ENCODE data around the gene OTP. TPM values are rescaled to one million over a fixed set of nuclear protein-coding genes. Genes with fewer than 3 reads are reported as not detected.
"Not testable (repeated sequence)": the region's sequence is repeated elsewhere in the genome, so short reads cannot be mapped to it uniquely, and the experiment has no call there.

Gene OTP
- total RNA-seq, 1 experiment from 2014 or later: not detected

DNA sequence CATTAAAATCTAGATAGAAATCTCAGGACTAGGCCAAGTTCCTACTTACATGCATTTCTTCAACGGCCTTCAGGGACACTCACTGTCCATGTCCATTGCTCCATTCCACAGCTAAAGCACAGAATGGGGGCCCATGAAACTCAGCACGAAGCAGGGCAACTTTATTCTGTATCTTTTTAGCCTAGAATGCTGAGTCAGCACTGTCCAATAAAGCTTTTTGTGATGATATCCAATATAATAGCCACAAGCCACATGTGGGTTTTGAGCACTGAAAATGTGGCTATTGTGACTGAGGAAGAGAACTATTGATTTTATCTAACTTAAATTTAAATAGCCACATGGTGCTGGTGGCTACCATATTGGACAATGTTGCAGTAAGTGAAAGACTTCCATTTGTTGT lies 21.6 kb downstream of the OTP start:
- H3K9me3 ChIP-seq (ENCODE audit: low read depth, low read length, poor library complexity, severe bottlenecking): no peaks in the 10 kb centered on the region
- peaks cover 42% of the 10 kb centered on the region for H3K27me3 ChIP-seq (replicated peaks; ENCODE audit: insufficient read depth, low read depth, low read length, poor library complexity)
- intact Hi-C loops (cut with micrococcal nuclease; ENCODE audit: unreplicated experiment): no loop called here
- DNase-seq (ENCODE audit: low spot score): no peak
- no peaks in the 10 kb centered on the region for H3K36me3 ChIP-seq (ENCODE audit: insufficient read depth, low read length, poor library complexity, severe bottlenecking)
- no TSS peak for BruUV-seq (replicated peaks)
- ChIA-PET POLR2A (ENCODE audit: low non-redundant PET) (no interaction called here), CTCF (no interaction called here)
- no peaks in the 10 kb centered on the region for H3K4me1 ChIP-seq (ENCODE audit: insufficient read depth, low read length, poor library complexity, severe bottlenecking)
- H3K4me3 ChIP-seq (ENCODE audit: low read depth, low read length, poor library complexity, severe bottlenecking): no peak overlapping the region
- H3K27ac ChIP-seq (ENCODE audit: low read depth, low read length, poor library complexity, severe bottlenecking): no peak overlapping the region
- TF ChIP-seq, protein P1, sequence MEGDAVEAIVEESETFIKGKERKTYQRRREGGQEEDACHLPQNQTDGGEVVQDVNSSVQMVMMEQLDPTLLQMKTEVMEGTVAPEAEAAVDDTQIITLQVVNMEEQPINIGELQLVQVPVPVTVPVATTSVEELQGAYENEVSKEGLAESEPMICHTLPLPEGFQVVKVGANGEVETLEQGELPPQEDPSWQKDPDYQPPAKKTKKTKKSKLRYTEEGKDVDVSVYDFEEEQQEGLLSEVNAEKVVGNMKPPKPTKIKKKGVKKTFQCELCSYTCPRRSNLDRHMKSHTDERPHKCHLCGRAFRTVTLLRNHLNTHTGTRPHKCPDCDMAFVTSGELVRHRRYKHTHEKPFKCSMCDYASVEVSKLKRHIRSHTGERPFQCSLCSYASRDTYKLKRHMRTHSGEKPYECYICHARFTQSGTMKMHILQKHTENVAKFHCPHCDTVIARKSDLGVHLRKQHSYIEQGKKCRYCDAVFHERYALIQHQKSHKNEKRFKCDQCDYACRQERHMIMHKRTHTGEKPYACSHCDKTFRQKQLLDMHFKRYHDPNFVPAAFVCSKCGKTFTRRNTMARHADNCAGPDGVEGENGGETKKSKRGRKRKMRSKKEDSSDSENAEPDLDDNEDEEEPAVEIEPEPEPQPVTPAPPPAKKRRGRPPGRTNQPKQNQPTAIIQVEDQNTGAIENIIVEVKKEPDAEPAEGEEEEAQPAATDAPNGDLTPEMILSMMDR (conservative IDR thresholded peaks at IDR 0.05; ENCODE audit: low read depth, low read length): no peak
- no peak for TF ChIP-seq EZH2 (IDR thresholded peaks at IDR 0.05; ENCODE audit: borderline replicate concordance, low read depth, low read length, poor library complexity, severe bottlenecking)

DNA sequence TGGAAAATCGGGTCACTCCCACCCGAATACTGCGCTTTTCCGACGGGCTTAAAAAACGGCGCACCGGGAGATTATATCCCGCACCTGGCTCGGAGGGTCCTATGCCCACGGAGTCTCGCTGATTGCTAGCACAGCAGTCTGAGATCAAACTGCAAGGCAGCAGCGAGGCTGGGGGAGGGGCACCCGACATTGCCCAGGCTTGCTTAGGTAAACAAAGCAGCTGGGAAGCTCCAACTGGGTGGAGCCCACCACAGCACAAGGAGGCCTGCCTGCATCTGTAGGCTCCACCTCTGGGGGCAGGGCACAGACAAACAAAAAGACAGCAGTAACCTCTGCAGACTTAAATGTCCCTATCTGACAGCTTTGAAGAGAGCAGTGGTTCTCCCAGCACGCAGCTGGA lies 29.6 kb downstream of the OTP start:
- H3K27me3 ChIP-seq (replicated peaks; ENCODE audit: insufficient read depth, low read depth, low read length, poor library complexity): peaks cover 26% of the 10 kb centered on the region
- H3K4me3 ChIP-seq (ENCODE audit: low read depth, low read length, poor library complexity, severe bottlenecking); H3K27ac ChIP-seq (ENCODE audit: low read depth, low read length, poor library complexity, severe bottlenecking); H3K4me1 ChIP-seq (ENCODE audit: insufficient read depth, low read length, poor library complexity, severe bottlenecking); BruUV-seq (replicated peaks); H3K36me3 ChIP-seq (ENCODE audit: insufficient read depth, low read length, poor library complexity, severe bottlenecking); DNase-seq (ENCODE audit: low spot score); intact Hi-C loops (cut with micrococcal nuclease; ENCODE audit: unreplicated experiment); CTCF ChIA-PET; H3K9me3 ChIP-seq (ENCODE audit: low read depth, low read length, poor library complexity, severe bottlenecking); POLR2A ChIA-PET (ENCODE audit: low non-redundant PET): not testable (repeated sequence)

DNA sequence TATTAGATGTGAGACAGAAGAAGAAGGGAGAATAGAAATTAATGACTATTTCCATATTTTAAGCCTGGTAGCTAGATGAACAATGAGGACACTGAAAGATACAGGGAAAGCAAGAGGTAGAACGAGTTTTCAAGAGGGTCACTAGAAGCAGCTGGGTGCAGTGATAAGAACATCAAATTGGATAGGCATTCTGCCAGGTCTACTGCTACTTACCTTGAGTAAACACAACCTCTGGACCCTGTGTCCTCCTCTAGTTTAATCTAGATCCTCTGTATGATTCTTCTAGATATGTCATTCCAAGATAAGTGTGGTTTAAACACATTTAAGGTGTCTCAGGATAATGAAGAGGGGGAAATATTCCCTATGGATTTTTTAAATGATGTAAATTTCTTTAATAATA lies 31.2 kb downstream of the OTP start:
- ChIA-PET POLR2A (ENCODE audit: low non-redundant PET) (no interaction called here), CTCF (no interaction called here)
- BruUV-seq (replicated peaks): no TSS peak
- Histone ChIP-seq H3K4me1 (ENCODE audit: insufficient read depth, low read length, poor library complexity, severe bottlenecking) (no peaks in the 10 kb centered on the region), H3K36me3 (ENCODE audit: insufficient read depth, low read length, poor library complexity, severe bottlenecking) (no peaks in the 10 kb centered on the region), H3K9me3 (ENCODE audit: low read depth, low read length, poor library complexity, severe bottlenecking) (no peaks in the 10 kb centered on the region), H3K27ac (ENCODE audit: low read depth, low read length, poor library complexity, severe bottlenecking) (no peak overlapping the region), H3K27me3 (replicated peaks; ENCODE audit: insufficient read depth, low read depth, low read length, poor library complexity) (peaks cover 35% of the 10 kb centered on the region), H3K4me3 (ENCODE audit: low read depth, low read length, poor library complexity, severe bottlenecking) (no peak overlapping the region)
- no peak for DNase-seq (ENCODE audit: low spot score)
- intact Hi-C loops (cut with micrococcal nuclease; ENCODE audit: unreplicated experiment): no loop called here
- TF ChIP-seq, protein P1 (conservative IDR thresholded peaks at IDR 0.05; ENCODE audit: low read depth, low read length): no peak
- TF ChIP-seq EZH2 (IDR thresholded peaks at IDR 0.05; ENCODE audit: borderline replicate concordance, low read depth, low read length, poor library complexity, severe bottlenecking): no peak

DNA sequence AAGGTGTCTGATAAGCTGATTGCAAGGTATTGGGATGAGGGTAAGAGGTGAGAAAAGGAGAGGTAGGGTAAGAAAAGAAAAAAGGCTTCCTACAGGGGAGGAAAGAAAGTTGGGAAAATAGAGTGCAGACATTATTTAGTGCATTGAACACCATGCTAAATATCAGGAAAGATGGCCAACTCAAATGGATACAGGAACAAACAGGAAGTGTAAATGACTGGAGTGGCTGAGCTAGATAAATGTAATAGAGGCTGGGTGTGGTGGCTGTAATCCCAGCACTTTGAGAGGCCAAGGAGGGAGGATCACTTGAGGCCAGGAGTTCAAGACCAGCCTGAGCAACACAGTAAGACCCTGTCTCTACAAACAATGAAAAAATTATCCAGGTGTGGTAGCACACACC lies 32.2 kb downstream of the OTP start:
- TF ChIP-seq, protein P1 (conservative IDR thresholded peaks at IDR 0.05; ENCODE audit: low read depth, low read length): no peak
- no peak for TF ChIP-seq EZH2 (IDR thresholded peaks at IDR 0.05; ENCODE audit: borderline replicate concordance, low read depth, low read length, poor library complexity, severe bottlenecking)
- Histone ChIP-seq H3K27me3 (replicated peaks; ENCODE audit: insufficient read depth, low read depth, low read length, poor library complexity) (peaks cover 35% of the 10 kb centered on the region), H3K9me3 (ENCODE audit: low read depth, low read length, poor library complexity, severe bottlenecking) (no peaks in the 10 kb centered on the region), H3K4me1 (ENCODE audit: insufficient read depth, low read length, poor library complexity, severe bottlenecking) (no peaks in the 10 kb centered on the region), H3K4me3 (ENCODE audit: low read depth, low read length, poor library complexity, severe bottlenecking) (no peak overlapping the region), H3K27ac (ENCODE audit: low read depth, low read length, poor library complexity, severe bottlenecking) (no peak overlapping the region), H3K36me3 (ENCODE audit: insufficient read depth, low read length, poor library complexity, severe bottlenecking) (no peaks in the 10 kb centered on the region)
- no TSS peak for BruUV-seq (replicated peaks)
- POLR2A ChIA-PET (ENCODE audit: low non-redundant PET): no interaction called here
- intact Hi-C loops (cut with micrococcal nuclease; ENCODE audit: unreplicated experiment): no loop called here
- no peak for DNase-seq (ENCODE audit: low spot score)
- CTCF ChIA-PET: no interaction called here

All from A673 (cell line).